ENCODE data around the gene TNRC6C.
"Not testable (repeated sequence)": the region's sequence is repeated elsewhere in the genome, so short reads cannot be mapped to it uniquely, and the experiment has no call there.

The TNRC6C gene

DNA sequence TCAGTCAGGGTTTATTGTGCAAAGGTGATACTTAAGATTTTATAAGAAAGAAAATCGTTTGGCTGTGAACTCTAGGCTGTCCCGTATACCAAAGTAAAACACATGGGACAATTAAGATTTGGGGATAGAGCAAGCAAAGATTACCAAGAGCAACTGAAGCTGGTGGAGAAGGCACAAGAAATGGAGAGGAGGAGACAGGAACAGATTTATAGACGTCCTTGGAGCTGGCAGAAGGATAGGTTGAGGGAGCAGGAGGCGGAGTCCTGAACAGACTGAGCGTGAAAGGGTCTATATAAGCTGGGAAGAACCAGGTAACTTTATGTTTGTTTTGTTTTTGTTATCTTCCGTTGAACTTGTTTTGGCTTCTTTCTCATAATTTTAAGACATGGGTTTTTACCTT, 3.8 kb downstream of the TNRC6C start:
- no peak for DNase-seq

DNA sequence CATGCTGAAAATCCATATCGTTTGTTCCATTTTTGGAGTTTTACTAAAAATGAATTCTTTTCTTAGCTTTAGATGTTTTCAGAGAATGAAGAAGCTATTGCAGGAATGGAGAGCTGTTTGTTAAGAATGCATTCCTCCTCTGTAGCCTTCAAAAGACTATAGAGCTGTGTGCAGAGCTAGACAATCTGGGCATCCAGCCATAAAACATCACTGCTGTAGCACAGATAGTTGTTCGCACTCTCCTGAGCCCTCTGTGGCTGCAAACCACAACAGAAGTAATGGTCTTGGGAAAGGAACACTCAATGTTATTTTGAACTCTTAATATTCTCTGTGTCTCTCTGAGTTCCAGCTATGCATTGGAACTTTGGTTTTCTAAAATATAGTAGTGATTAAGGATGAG, 4.9 kb downstream of the TNRC6C start:
- DNase-seq = peak in 34 of 58 donors; percentile 1 to 83 (median 48)

DNA sequence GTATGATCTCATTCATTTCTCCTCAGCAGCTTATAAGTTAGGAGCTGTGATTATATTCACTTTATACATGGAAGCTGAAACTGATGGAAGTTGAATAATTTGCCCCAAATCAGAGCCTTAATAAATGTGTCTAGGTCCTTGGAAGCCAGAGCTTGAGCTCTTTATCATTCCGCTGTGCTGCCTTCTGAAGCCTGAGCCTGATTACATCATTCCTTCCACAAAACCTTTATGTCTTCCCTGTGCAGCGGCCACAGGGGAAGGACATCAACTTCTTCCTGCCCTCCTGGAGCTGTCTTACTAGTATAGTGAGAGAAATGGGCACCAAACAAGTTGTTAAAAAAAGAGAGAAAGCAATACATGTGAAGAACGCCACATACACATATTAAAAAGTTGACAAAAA, 6.8 kb downstream of the TNRC6C start:
- no peak for DNase-seq

DNA sequence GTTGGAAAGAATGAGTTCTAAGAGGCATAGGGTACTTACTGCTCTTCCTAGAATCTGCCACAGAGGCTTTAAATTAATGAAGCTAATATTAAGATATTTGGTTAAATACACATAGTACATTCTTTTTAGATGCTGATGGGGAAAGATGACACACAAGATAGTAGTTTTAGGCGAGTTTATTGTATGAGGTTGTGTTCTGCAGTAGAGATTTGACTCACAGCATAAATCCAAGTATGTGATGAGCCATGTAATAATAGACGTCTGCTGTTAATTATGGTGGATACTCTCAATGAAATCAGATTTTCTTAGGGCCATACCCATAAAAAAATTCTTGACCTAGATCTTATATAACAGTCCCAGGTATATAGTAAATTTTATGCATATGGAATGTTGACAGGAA, 8.0 kb downstream of the TNRC6C start:
- DNase-seq = no peak

DNA sequence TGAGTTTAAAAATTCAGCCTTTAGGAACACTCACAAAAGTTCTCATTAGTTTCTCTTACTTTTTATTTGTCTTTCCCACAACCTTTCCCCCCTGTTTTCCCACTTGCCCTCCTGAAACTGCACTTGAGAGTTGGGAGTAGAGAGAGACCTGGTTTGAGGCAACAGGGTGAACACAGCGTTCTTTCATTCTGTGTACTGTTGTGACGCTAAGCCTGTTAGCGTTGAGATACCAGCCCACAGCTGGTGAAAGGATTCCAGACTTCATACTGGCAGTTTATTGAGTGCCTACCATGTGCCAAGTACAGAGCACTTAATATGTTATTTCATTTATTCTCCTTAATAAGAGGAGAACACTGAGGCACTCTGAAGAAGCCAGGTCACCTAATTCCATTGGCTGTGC, 10.3 kb downstream of the TNRC6C start:
- DNase-seq = no peak

DNA sequence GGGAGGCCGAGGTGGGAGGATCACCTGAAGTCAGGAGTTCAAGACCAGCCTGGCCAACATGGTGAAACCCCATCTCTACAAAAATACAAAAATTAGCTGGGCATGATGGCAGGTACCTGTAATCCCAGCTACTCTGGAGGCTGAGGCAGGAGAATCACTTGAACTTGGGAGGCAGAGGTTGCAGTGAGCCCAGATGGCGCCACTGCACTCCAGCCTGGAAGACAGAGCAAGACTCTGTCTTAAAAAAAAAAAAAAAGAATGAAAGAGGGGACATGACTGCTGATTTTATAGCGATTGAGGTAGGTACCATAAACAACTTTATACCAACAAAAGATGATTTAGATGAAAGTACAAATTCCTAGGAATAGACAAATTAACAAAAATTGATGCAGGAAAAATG, 13.8 kb downstream of the TNRC6C start:
- not testable (repeated sequence) for DNase-seq

DNA sequence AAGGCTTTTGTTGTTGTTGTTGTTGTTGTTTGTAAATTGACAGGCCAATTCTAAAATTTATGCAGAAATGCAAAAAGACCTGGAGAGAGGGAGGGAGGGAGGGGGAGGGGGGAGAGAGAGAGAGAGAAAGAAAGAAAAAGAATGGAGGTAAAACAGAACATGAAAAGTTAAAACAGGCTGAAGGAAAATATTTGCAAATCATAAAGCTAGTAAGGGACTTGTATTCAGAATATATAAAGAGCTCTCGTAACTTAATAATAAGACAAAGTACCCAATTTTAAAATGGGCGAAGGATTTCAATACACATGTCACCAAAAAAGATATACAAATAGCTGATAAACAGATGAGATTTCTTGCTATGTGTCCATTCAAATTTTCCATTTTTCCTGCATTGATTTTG, 15.4 kb downstream of the TNRC6C start:
- DNase-seq = no peak

DNA sequence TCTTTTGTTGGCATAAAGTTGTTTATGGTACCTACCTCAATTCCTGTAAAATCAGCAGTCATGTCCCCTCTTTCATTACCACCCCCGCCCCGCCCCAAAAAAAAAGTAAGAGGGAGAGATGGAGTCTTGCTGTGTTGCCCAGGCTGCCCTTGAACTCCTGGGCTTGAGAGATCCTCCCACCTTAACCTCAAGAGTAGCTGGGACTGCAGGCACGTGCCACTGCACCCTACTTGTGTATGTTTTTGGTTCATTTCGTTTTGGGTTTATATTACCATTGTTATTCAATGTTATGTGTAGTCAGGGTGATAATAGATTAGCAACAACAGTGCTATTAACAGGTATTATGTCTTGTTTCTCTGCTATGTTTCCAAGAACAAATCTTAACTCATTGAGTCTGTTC, 15.9 kb downstream of the TNRC6C start:
- DNase-seq = no peak

DNA sequence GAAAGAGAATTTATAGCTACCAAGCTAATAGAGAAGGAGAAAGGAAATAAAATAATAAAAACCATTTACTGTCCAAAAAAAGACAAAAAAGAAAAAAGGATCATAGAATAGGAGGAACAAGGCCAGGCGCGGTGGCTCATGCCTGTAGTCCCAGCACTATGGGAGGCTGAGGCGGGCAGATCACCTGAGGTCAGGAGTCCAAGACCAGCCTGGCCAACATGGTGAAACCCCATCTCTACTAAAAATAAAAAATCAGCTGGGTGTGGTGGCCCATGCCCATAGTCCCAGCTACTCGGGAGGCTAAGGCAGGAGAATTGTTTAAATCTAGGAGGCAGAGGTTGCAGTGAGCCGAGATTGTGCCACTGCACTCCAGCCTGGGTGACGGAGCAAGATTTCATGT, 23.9 kb downstream of the TNRC6C start:
- not testable (repeated sequence) for DNase-seq

DNA sequence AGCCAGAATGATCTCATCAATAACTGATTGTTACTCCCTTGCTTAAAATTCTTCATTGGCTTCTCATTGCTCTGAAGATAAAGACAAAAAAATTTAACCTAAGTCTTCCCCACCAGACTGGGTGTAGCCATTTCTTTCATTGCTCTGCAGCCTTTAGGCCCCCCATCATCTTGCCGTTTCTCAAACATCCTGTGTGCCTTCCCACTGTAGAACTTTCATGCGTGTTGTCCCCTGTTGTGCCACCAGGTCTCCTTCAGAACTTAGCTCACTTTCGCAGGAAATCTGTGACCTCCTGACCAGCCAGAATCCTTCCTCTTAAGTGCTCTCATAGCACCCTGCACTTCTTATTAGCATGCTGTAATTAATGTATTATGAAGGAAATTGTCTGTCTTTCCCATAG, 31.8 kb downstream of the TNRC6C start:
- DNase-seq = no peak

DNA sequence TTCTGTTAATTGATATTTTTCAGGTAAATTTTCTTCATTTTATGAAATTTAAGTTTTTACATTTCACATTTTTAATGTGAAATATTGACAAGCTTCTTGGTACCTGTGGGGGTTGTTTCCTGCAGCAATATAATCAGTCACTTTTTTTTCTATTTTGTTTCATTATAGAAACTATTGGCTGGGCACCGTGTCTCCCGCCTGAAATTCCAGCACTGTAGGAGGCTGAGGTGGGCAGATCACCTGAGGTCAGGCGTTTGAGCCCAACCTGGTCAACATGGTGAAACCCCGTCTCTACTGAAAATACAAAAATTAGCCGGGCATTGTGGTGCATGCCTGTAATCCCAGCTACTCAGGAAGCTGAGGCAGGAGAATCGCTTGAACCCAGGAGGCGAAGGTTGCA, 35.2 kb downstream of the TNRC6C start:
- DNase-seq = not testable (repeated sequence)

DNA sequence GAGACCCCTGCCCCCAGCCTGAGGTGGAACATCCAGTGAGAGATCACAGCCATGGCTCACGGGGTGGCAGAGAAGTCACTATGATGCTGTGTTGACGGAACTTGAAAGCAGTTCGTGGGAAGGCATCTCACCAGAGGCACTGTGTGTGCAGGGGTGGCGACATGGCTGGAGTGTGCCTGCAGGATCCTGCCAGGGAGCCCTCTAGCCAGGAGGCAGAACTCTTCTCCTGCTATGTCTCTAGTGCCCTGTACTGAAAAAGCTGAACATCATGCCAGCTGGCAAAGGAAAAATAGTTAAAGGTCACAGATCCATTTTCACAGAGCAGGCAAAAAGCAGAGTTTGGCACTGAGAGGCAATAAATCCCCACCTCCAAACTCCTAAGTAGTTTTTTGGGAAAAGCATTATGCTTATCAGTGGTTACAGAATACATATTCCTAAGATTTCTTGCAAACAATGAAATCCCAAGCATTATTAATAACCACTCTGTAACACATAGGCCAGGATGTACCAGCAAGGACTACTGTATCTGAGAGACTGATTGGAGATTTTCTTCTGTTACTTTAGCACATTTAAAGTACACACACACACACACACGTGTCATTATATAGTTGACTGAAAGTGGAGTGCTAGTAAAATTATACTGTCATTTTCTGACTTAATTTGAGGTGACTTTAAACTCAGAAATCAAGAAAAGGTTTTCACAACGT, 36.8 kb downstream of the TNRC6C start:
- peak in 3 of 58 donors; percentile 17 to 24 (median 20) for DNase-seq

DNA sequence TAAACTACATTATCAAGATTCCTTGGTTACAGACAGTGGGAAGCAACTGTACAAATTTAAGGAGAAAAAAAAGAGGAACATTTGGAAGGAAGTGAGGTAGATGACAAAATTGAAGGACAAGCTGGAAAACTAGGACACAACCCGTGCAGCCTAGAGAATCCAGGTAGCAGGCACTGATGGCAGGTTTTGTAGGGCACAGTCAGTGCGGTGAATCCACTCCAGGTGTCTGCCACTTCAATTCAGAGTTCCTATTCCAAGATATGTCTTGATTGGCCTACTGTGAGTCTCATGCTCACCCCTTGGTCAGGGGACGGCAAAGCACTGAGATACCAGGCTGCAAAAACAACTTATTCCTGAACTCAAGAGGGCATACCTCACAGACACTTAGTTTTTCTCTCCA, 37.8 kb downstream of the TNRC6C start:
- no peak for DNase-seq

DNA sequence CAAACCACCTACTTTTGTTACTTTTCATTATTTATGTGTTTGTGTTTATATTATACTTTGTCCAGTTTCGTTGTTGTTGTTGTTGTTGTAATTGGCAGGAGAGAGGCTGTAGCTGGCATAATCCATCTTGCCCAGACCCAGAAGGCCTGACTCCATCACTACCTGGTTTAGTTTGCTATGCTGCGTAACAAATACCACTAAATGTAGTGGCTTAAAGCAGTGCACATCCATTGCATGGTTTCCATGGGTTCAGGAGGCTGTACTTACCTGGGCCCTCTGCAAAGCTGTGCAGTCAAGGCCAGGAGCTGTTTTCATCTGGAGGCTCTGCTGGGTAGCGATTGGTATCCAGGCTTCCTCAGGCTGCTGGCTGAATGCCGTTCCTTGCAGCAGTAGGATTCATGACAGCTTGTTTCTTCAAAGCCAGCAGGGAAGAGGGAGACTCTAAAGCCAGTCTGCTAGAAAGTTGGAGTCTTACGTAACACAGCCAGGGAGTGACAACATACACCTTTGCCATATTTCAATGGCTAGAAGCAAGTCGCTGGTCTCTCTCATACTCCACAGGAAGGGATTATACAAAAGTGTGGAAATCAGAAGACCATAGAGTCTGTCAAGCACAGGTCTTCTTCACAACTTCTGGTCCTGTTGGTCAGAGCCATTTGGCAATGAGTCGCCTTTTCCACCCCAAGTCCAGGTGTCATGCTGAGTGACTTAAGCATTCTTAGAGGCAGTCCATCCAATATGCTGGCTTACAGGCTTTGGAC, 41.1 kb downstream of the TNRC6C start:
- no peak for DNase-seq

DNA sequence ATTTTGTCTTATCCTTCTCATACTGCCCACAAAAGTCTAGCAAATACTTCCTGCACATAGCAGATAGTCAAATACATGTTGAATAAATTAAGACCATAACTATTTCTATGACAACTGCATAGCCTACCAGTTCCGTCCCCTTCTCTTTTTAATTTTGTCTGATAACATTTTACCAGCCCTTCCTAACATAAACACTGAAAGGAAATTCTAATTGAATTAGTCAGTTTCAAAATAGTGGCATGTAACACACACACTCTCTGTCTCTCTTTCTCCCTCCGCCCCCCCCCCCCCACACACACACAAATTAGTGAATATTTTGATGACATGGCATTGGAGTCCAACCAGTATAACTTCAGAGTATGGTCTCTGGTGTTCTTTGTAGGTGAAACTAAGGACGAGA, 41.8 kb downstream of the TNRC6C start:
- no peak for DNase-seq

DNA sequence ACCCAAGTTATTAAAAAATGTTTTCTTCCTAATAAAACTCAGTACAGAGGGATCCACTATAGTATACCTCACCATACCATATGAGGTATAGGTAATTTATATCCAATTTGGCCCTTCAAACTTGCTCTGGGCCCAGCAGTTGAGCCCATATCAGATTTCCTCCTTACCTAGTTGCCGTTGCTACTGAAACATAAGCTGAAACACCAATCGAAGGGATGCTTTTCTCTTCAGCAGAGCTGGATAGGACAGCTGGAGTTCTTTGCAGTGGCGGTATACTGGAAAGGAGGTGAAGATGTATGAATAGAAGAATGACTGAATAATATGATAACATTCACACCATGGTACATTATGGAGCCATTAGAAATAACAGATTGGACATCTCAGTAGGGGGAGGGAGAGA, 42.7 kb downstream of the TNRC6C start:
- DNase-seq = no peak

DNA sequence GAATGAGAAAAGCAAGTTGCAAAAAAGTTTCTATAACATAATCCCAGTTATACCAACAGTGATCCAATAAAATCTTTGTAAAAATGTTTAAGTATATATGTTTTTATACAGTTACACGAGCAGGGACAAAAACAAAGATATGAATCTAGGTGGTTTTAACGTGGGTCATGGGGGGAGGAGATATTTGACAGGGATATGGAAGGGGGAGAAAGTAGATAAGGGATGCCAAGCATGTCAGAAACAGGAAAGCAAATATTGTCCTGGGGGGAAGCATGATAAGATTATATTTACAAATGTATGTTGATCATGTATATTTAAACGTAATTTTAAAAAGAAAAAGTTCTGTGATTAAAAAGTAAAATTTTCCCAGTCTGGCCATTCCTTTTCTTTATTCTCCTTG, 43.1 kb downstream of the TNRC6C start:
- DNase-seq = no peak

DNA sequence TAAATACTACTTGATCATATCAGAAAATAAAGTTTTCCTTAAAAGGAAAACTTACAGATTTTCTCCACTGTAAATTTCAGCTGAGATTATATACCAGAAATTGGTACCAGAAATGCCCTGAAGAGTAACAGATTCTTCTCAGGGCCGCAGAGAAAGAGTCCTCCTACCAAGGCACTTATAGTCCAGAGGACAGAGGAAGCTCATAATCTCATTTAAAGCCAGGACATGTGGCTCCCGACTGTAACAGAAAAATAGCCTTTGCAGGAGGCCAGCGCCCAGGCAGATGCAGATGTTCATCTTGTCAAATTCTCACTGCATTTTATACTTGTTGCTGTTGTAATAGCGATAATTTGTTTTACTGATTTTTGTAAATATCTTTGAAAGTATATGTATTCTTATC, 43.7 kb downstream of the TNRC6C start:
- no peak for DNase-seq

DNA sequence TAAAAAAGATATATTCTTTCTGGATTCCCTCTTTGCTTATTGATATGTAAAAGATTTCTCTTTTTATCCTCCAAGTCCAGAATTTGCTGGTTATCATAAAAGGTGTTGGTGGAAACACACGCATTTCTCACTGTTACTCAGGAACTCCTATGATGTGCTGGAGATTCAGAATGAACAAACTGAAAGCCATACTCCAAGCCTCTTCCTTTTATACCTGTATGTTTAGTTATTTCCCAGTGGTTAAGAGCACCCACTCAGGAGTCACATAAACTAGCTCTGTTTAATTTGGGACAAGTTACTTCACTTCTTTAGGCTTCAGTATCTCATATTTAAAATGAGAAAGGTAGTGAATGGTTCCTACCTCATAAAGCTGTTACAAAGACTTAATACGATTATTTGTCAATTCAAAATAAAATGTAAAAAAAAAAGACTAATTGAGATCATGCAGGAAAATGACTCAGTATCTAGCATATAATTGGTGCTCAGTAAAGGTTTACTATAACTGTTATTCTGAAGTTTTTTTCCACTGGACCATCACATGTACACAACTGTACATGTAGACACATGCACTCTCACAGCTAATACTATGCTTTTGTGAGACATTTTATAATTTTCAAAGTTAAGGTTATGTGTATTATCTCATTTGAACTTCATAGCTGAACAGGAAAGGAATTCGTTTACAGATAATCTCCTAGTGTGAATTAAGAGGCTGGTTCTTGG, 47.1 kb downstream of the TNRC6C start:
- no peak for DNase-seq

DNA sequence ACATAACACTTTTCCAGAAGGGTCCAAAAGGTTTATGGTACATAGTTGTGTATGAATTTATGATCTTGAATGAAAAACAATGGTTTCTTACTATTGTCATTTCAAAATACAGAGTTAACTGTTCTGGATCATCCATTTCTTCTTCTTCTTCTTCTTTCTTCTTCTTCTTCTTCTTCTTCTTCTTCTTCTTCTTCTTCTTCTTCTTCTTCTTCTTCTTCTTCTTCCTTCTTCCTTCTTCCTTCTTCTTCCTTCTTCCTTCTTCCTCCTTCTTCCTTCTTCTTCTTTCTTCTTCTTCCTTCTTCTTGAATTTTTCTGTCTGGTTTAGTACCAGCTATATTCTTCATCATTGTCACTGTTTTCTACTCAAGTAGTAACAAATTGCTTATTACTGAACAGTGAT, 47.8 kb downstream of the TNRC6C start:
- no peak for DNase-seq

DNA sequence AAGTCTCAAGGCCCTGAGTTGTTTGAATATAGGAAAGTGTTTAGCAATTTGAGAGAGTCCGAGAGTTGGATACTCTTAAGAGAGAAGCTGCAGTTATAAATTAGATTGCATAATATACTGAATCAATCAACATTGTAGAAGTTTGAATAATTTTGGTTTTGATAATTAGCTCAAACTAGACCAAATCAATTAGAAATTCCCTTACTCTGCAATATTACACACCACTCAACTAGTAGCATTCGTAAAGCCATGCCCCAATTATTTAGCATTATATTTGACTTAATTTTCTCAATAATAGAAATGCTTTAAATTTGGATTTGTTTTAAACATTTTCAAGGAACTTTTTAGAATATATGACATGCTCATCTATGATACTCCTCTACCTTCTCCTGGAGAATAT, 49.1 kb downstream of the TNRC6C start:
- no peak for DNase-seq

DNA sequence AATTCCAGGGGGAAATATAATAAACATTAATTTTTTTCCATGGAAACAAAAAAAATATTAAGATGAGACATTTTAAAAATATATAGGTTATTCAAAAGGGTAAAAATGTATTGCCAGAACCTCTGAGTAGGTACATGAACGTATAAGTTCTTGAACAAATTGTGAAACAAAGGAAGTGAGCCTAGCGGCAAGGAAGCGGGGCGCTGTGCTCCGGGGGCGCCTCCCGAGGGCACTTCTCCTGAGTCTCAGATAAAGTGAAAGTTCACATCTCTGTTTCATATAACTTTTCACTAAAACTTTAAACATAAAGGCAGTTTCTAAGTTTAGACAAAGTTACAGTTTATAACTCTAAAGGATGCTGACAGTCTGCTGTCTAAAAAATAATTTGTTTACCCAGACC, 52.3 kb downstream of the TNRC6C start:
- no peak for DNase-seq

DNA sequence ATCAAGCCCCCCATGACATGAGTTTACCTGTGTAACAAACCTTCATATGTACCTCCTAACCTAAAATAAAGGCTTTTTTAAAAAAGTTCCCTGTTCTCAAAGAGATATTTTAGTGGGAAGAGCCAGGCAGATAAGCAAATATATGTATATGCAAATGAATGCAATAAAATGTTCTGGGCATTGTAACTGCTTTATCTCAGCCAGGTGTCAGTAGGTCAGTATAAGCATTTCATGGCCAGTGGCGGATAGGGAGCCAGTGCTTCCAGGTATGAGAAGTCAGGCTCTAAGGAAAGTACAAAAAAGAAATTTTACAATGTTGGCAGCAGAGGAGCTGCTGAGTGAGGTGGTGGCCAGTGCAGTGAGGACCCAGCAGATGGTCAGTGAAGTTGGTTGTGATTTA, 53.9 kb downstream of the TNRC6C start:
- DNase-seq = no peak
